HG03103 (cell line): ENCODE measurements around the gene SLC13A3.

Source experiments
- ATAC-seq: cut with Tn5 transposase; IDR thresholded peaks from one replicate; pipeline ENCODE4 v1.9.1; 2021; ENCODE audit warnings: low read depth; ENCODE audit not compliant: unreplicated experiment

The SLC13A3 gene

DNA sequence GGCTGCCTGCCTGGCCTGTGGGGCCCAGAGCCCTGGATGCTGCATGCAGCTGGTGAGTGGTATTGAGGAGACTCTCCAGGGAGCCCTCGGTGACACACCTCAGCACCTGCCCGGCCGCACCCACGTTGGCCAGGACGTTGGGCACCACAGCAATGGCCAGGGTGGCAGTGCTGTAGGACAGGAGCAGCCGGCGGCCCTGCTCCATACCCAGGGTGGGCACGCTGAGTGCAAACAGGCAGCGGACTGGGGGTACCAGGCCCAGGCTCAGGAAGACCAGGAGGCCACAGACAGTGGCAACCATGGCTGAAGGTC is 105.5 kb downstream of the SLC13A3 start:
- no peak for ATAC-seq

GRCh38 chr20:46545077-46545826 is 106.0 kb downstream of the SLC13A3 start:
- ATAC-seq: no peak

DNA sequence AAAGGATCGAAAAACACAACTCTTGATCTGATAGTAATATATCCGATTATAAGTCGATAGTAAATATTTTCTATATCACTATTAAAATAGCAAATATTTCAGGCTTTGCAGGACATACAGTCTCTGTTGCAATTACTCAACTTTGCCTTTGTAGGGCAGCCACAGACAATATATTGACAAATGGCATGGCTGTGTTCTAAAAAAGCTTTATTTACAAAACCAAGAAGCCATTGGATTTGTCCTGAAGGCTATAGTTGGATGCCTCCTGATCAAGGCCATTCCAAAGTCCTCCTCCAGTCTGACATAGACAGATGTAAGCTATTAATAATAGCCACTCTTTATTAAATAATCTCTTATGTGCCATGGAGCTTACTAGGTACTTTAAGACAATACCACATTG is 106.7 kb downstream of the SLC13A3 start:
- no peak for ATAC-seq

- ATAC-seq: no peak
These were observed 107.3 kb downstream of the SLC13A3 start for GRCh38 chr20:46543959-46544358.

- no peak for ATAC-seq
These were observed 108.2 kb downstream of the SLC13A3 start for GRCh38 chr20:46543033-46543432.

DNA sequence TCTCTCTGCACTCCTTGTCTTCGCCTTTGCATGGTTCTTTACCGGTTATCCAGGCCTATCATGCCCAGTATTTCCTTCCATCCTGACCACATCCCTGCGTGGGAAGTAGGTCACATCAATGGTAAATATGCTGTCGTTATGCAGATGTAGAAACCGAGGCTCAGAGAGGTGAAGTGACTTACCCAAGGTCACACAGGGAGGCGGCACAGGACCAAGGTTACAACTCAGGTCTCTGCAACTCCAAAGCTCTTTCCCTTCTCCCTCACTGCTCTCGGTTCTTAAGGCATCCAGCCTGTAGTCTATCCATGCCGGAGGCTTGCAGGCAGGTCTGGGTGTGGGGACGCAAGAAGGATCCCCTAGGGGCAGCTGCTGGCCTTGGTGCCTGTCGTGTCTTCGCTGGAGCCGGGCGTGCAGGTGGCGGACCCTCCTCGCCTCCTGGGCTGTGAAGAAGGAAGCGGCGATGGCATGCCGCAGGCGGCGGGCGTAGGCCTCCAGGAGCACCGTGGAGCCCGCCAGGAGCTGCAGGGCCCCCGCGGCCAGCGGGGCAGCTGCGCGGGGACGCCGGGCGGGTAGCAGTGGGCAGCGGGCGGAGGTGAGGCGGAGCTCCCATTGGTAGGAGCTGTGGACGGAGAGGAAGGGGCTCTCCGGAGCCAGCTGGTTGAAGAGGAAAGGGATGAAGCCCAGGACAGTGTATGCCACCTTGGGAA is 109.9 kb downstream of the SLC13A3 start:
- ATAC-seq: no peak

DNA sequence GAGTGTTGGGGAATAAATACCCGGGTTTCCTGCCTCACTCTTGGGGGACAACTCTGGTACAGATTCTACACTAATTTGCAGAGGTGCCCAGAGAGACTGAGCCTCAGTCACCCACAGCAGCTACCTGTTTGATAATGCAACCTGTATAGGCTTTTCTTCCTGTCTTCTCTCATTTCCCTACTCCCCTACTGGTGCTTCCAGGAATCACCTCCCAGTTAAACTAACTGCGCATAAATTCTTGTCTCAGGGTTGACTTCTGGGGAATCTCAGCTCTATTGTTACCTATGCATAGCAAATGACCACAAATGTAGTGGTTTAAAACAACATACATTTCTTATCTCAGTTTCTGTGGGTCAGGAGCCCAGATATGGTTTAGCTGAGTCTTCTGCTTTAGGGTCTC is 112.1 kb downstream of the SLC13A3 start:
- no peak for ATAC-seq

- ATAC-seq: no peak
These were observed 120.6 kb downstream of the SLC13A3 start for GRCh38 chr20:46530640-46531039.

- no peak for ATAC-seq
These were observed 127.4 kb downstream of the SLC13A3 start for GRCh38 chr20:46523696-46524328.

DNA sequence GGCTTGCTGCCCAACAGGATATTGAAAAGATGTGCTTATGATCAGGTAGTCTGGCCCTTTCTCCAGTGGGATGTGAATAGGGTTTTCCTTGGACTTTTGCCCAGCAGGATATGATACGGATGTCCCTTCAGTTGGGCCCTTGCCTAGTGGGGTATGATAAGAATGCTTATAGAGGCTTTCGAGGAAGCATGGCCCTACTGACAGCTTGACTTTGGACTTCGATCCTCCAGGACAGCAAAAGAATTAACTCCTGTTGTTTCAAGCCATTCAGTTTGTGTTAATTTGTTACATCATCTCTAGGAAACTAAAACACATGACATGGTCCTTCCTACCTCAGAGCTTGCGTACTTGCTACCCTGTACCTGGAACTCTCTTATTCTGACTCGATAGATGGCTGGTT is 128.2 kb downstream of the SLC13A3 start:
- no peak for ATAC-seq

DNA sequence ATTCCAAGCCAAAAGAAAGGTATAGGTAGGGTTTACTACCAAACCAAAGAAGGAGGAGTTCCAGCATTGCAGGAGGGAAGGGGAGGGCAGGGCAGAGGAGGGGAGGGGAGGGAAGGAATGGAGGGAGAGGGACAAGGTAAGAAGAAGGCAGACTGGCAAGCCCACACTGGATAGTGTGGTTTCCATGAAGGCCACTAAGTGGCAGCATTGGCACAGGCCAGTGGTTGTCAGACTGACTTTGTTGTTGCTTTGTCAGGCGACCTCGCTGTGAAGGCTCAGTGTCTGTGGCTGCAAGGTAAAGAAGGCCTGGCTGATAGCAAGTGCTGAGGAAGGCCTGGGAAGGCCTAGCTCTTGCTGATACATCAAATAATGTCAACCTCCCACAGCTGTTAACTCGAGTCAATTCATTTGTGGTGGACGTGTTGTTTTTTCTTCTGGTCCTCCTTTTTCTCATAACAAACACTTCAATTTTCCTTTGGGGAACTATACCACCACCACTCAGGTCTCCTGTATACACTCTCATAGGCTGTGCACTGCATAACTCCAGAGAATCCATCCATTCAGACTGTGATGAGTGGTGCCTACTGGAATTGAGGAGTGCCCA is 130.2 kb downstream of the SLC13A3 start:
- ATAC-seq: no peak

DNA sequence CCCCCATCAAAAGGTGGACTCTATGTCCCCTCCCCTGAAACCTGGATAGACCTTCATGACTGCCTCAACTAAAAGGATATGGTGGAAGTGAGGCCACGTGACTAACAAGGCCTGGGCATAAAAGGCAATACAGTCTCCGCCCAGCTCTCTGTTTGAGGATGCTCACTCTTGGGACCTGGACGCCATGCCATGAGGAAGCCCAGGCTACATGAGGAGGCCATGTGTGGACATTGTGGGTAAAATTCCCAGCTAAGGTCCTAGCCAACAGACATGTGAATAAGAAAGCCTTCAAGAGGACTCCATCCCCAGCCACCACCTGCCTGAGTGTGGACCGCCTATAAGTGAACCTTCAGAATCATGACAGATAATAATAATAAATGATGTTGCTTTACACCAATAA is 130.7 kb downstream of the SLC13A3 start:
- no peak for ATAC-seq

DNA sequence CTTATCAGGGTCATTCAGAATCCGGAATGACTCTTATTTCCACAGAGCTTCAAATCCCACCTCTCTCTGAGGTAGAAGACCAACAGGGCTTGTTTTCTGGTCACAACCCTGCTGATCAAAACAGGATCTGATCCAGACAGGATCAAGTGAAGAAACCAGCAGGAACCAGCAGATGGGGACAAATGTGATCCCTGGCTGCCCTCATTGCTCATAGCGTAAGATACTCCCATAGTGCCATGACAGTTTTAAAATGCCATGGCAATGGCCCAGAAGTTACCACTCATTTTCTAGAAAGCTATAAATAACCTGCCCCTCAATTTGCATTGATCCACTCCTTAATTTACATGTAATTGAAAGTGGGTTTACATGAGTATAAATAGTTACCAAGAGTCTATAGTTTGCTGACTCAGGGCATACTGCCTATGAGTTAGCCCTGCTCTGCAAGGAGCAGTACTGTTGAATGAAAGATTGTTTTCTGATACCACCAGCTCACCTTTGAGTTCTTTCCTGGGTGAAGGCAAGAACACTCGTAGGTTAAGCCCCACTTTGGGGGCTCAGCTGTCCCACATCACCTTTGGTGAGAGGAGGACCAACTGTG is 131.7 kb downstream of the SLC13A3 start:
- no peak for ATAC-seq

DNA sequence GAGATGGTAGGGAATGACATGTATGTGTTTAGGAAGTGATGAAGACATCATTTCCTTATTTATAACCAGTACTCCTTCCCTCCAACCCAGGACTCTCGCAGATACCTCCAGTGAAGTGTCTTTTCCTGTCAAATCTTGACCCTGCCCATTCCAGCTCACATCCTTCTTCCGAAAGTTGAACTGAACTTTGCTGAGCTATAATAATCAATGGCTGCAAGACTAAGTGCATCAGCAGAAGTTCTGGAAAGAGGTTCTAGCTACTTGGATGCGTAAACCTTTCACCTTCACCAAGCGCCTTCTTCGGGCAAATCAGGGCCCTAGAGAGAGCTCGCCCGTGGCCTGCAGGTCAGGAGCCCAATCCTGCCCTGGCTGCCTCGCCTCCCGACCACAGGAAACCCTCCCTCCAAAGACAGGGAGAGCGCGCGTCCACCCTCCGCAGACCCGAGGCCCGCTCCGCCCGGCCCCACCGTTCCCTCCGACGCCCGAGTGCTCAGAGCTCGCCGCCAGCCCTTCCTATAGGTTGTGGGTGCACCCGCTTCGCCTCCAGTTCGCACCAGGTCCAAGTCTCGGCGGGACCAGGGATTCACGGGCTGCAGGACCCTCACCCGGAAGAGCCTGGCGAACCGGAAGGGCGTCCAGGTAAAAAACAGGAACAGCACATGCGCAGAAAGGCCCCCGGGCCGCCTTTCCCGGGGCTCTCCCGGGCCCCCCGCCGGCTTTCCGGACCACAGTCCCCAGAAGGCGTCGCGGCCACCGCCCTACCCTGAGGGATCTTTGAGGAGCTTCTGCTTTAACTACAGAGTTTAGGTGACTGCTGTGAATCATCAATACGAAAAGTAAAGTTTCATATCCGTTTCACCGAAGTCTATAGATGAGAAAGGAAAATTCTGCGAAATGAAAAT is 138.1 kb downstream of the SLC13A3 start, which contains the start of gene ZNF334:
Gene ZNF334, minus strand, starts transcription at position 617 of the 902 bp plus-strand sequence. CDS start 1,457 bp downstream, outside the sequence.
- ATAC-seq: peak; percentile 54

GRCh38 chr20:46509523-46509922 is 141.7 kb downstream of the SLC13A3 start:
- ATAC-seq: no peak
